ENCODE measurements around the gene LYST. TPM values are rescaled to one million over a fixed set of nuclear protein-coding genes. Genes with fewer than 3 reads are reported as not detected.
A peak's percentile ranks its signal among the peaks of the same experiment; 100 is the strongest.

The LYST gene
- total and polyA plus RNA-seq, 2 of the 8 experiments (the other 6 are each of a cell fraction or from before 2014, with no cell fraction given) = 0.29 to 0.58 TPM

- FAIRE-seq = no peak
- Histone ChIP-seq H3K18ac (ENCODE audit: extremely low read depth, low read length) (no peak overlapping the region), H2BK5ac (ENCODE audit: low read depth, low read length) (no peak overlapping the region), H3K4me2 (ENCODE audit: insufficient read depth in 1 of 2, low read depth in 2 of 2, low read length in 2 of 2) (no peak overlapping the region), H2BK20ac (ENCODE audit: low read length) (no peak overlapping the region), H3K23ac (ENCODE audit: insufficient read length) (no peak overlapping the region), H3K4me3 (ENCODE audit: extremely low read depth in 1 of 4, insufficient read depth in 2 of 4, low read depth in 3 of 4, low read length in 4 of 4) (no peak overlapping the region), H3K79me1 (ENCODE audit: low read depth, low read length) (no peaks in the 10 kb centered on the region; the same call in 1 of the 2 replicates), H3K4me1 (replicated peaks in 1 of 4; ENCODE audit: control insufficient read depth in 3 of 4, insufficient read depth in 4 of 4, low read length in 3 of 4) (no peaks in the 10 kb centered on the region), H3K23me2 (ENCODE audit: low read depth, low read length) (no peaks in the 10 kb centered on the region), H4K20me1 (replicated peaks in 1 of 2; ENCODE audit: control insufficient read depth in 1 of 2, insufficient read depth in 2 of 2, low read length in 2 of 2) (no peaks in the 10 kb centered on the region), H3K14ac (ENCODE audit: insufficient read length) (no peak overlapping the region), H3K56ac (replicated peaks; ENCODE audit: insufficient read length, low read depth, low read length) (no peak overlapping the region), H2BK120ac (replicated peaks; ENCODE audit: low read depth, low read length) (no peak overlapping the region), H3K36me3 (ENCODE audit: control insufficient read depth in 2 of 4, insufficient read depth in 4 of 4, low read length in 3 of 4) (no peaks in the 10 kb centered on the region), H4K5ac (ENCODE audit: insufficient read length, low read depth, low read length) (no peak overlapping the region), H3K4ac (replicated peaks; ENCODE audit: insufficient read length, low read depth, low read length) (no peak overlapping the region), H2BK12ac (ENCODE audit: low read depth, low read length) (no peak overlapping the region), H4K8ac (ENCODE audit: extremely low read depth, insufficient read depth, low read length) (no peak overlapping the region), H4K91ac (replicated peaks; ENCODE audit: insufficient read length, low read length) (no peak overlapping the region), H3K27me3 (replicated peaks in 1 of 4; ENCODE audit: control insufficient read depth in 3 of 4, extremely low read depth in 1 of 4, insufficient read depth in 3 of 4, low read length in 3 of 4) (no peaks in the 10 kb centered on the region), H3K27ac (ENCODE audit: low read depth, low read length) (no peak overlapping the region), H2BK15ac (ENCODE audit: low read length) (no peak overlapping the region), H3K9me3 (ENCODE audit: insufficient read depth in 2 of 2, low read depth in 1 of 2, low read length in 1 of 2) (no peaks in the 10 kb centered on the region), H3K9ac (replicated peaks in 1 of 4; ENCODE audit: extremely low read depth in 1 of 4, low read depth in 3 of 4, low read length in 3 of 4) (no peak overlapping the region), H3K79me2 (ENCODE audit: control insufficient read depth in 1 of 2, insufficient read depth in 2 of 2, low read length in 2 of 2) (no peaks in the 10 kb centered on the region), H2AK5ac (ENCODE audit: low read depth, low read length) (no peak overlapping the region), H2AFZ (ENCODE audit: low read length) (peak overlapping the region; percentile 35; the same call in 1 of the 2 replicates)
- TF ChIP-seq SIN3A (conservative IDR thresholded peaks at IDR 0.05 in 1 of 2, IDR thresholded peaks at IDR 0.05 in 1 of 2; ENCODE audit: low read depth in 1 of 2, low read length in 2 of 2) (no peak), BACH1 (IDR thresholded peaks at IDR 0.05; ENCODE audit: low read length) (no peak), SIRT6 (IDR thresholded peaks at IDR 0.05; ENCODE audit: low read length) (no peak), NANOG (IDR thresholded peaks at IDR 0.05; ENCODE audit: insufficient read depth, low read depth, low read length, poor library complexity, severe bottlenecking) (no peak), ZNF274 (IDR thresholded peaks at IDR 0.05; ENCODE audit: borderline replicate concordance, extremely low read depth, low read length) (no peak)
- TF ChIP-seq, protein P1, sequence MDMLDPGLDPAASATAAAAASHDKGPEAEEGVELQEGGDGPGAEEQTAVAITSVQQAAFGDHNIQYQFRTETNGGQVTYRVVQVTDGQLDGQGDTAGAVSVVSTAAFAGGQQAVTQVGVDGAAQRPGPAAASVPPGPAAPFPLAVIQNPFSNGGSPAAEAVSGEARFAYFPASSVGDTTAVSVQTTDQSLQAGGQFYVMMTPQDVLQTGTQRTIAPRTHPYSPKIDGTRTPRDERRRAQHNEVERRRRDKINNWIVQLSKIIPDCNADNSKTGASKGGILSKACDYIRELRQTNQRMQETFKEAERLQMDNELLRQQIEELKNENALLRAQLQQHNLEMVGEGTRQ (IDR thresholded peaks at IDR 0.05; ENCODE audit: low read length) = no peak
- TF ChIP-seq, protein P2, sequence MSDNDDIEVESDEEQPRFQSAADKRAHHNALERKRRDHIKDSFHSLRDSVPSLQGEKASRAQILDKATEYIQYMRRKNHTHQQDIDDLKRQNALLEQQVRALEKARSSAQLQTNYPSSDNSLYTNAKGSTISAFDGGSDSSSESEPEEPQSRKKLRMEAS (IDR thresholded peaks at IDR 0.05) = no peak
- no peak for DNase-seq (ENCODE audit: low read depth in 1 of 2, low spot score in 2 of 2)
- ChIA-PET POLR2A (ENCODE audit: partially characterized antibody) (interaction anchor here (0.9 to 1.0 kb wide), 2 partner anchors 10 to 17 kb away, joined by 3 to 4 read pairs; no protein-coding TSS in a partner anchor), CTCF (ENCODE audit: partially characterized antibody) (interaction anchor here (1.0 to 1.3 kb wide), 2 partner anchors 24 to 59 kb away, joined by 3 to 4 read pairs; no protein-coding TSS in a partner anchor)
- 84% methylated on average over 6 of the region's 6 CpGs; no CpG with 5 or more reads in 1 of the 2 experiments for WGBS, 2 experiments (ENCODE audit: extremely low coverage in 1 of 2, insufficient coverage in 1 of 2, insufficient read length in 1 of 2, insufficient replicate concordance in 2 of 2, low coverage in 1 of 2, low lambda C conversion rate in 2 of 2, missing lambda C conversion rate in 1 of 2)
These were observed 16.1 kb upstream of the LYST start for GRCh38 chr1:235882816-235883215.

All from H1 (cell line).